RWPE2 (cell line): ENCODE results near the gene LRP11.
"Not testable (repeated sequence)": the region's sequence is repeated elsewhere in the genome, so short reads cannot be mapped to it uniquely, and the experiment has no call there.

Source experiments
- ATAC-seq: fragments of 200-7000 bp; cut with Tn5 transposase; 3 replicates; pipeline ENCODE4 v1.9.1; 2021; ENCODE audit warnings: low read depth
- DNase-seq: peaks from one replicate; pipeline ENCODE4 v3.0.0-alpha.2; 2020; ENCODE audit warnings: low spot score
- H3K27ac ChIP-seq: fragments of 450-650 bp; 2 replicates; pipeline ENCODE4 v1.5.1; 2017; ENCODE audit warnings: mild to moderate bottlenecking; ENCODE audit not compliant: poor library complexity, severe bottlenecking
- H3K27me3 ChIP-seq: fragments of 250-450 bp; sonication (Bioruptor Pico); 2 replicates; pipeline ENCODE4 v1.5.1; 2021; ENCODE audit warnings: mild to moderate bottlenecking, moderate library complexity; ENCODE audit not compliant: insufficient read depth, poor library complexity, severe bottlenecking
- H3K36me3 ChIP-seq: fragments of 250-450 bp; sonication (Bioruptor Pico); 2 replicates; pipeline ENCODE4 v1.5.1; 2020; ENCODE audit warnings: low read depth, mild to moderate bottlenecking, moderate library complexity
- H3K4me1 ChIP-seq: fragments of 250-450 bp; sonication (Bioruptor Pico); 2 replicates; pipeline ENCODE4 v1.5.1; 2021; ENCODE audit warnings: mild to moderate bottlenecking, moderate library complexity; ENCODE audit not compliant: insufficient read depth, poor library complexity, severe bottlenecking
- H3K4me3 ChIP-seq: fragments of 250-450 bp; sonication (Bioruptor Pico); 2 replicates; pipeline ENCODE4 v1.5.1; 2021; ENCODE audit warnings: mild to moderate bottlenecking, moderate library complexity; ENCODE audit not compliant: severe bottlenecking
- H3K9me3 ChIP-seq: fragments of 250-450 bp; sonication (Bioruptor Pico); 2 replicates; pipeline ENCODE4 v1.5.1; 2021; ENCODE audit warnings: mild to moderate bottlenecking, moderate library complexity; ENCODE audit not compliant: severe bottlenecking
- CTCF ChIP-seq: fragments of 450-650 bp; IDR thresholded peaks from one replicate; pipeline ENCODE4 v1.5.1; 2017; ENCODE audit warnings: mild to moderate bottlenecking, moderate library complexity; ENCODE audit not compliant: poor library complexity, severe bottlenecking

The LRP11 gene

DNA sequence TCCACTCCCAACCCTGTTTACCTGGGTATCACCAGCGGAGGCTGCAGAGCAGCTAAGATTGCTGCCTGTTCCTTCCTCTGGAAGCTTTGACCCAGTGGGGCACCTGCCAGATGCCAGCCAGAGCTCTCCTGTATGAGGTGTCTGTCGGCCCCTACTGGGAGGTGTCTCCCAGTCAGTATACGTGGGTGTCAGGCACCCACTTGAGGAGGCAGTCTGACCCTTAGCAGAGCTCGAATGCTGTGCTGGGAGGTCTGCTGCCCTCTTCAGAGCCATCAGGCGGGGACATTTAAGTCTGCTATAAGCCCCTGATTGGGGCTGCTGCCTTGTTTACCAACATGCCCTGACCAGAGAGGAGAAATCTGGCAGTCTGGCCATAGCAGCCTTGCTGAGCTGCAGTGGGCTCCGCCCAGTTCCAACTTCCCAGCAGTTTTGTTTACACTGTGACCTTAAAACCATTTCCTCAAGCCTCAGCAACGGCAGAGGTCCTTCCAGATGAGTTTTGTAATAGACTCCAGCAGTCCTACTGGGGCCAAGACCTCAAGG lies 31.0 kb upstream of the LRP11 start:
- TF ChIP-seq CTCF, result peak; percentile 24
- Histone ChIP-seq H3K4me3 (no peak overlapping the region), H3K9me3 (no peaks in the 10 kb centered on the region), H3K36me3 (no peaks in the 10 kb centered on the region), H3K27ac (peak overlapping the region; percentile 87), H3K27me3 (no peaks in the 10 kb centered on the region), H3K4me1 (peaks cover 51% of the 10 kb centered on the region)
- DNase-seq, result no peak
- peak; percentile 31; the same call in 2 of the 3 replicates for ATAC-seq

GRCh38 chr6:149891864-149892263 lies 27.7 kb upstream of the LRP11 start:
- H3K27me3 ChIP-seq, H3K9me3 ChIP-seq, H3K36me3 ChIP-seq, H3K4me3 ChIP-seq, DNase-seq, ATAC-seq: not testable (repeated sequence)
- Histone ChIP-seq H3K4me1 (peaks cover 67% of the 10 kb centered on the region), H3K27ac (peak overlapping the region; percentile 93)

GRCh38 chr6:149891259-149891658 lies 27.1 kb upstream of the LRP11 start:
- no peak for TF ChIP-seq CTCF
- ATAC-seq (no peak), DNase-seq (no peak)
- H3K27ac ChIP-seq, result peak overlapping the region; percentile 93
- H3K4me1 ChIP-seq, result peaks cover 67% of the 10 kb centered on the region
- H3K27me3 ChIP-seq, result no peaks in the 10 kb centered on the region
- no peak overlapping the region for H3K4me3 ChIP-seq
- no peaks in the 10 kb centered on the region for H3K9me3 ChIP-seq
- H3K36me3 ChIP-seq, result no peaks in the 10 kb centered on the region

GRCh38 chr6:149890629-149891045 lies 26.5 kb upstream of the LRP11 start:
- TF ChIP-seq CTCF, result no peak
- H3K4me1 ChIP-seq, result peaks cover 66% of the 10 kb centered on the region
- DNase-seq, result no peak
- no peak overlapping the region for H3K4me3 ChIP-seq
- ATAC-seq, result peak; percentile 66
- H3K9me3 ChIP-seq, result no peaks in the 10 kb centered on the region
- H3K27ac ChIP-seq, result peak overlapping the region; percentile 93
- no peaks in the 10 kb centered on the region for H3K27me3 ChIP-seq
- no peaks in the 10 kb centered on the region for H3K36me3 ChIP-seq

- H3K36me3 ChIP-seq, result no peaks in the 10 kb centered on the region
- peaks cover 60% of the 10 kb centered on the region for H3K4me1 ChIP-seq
- ATAC-seq (no peak), DNase-seq (no peak)
- no peaks in the 10 kb centered on the region for H3K9me3 ChIP-seq
- H3K27me3 ChIP-seq, result no peaks in the 10 kb centered on the region
- no peak for TF ChIP-seq CTCF
- no peak overlapping the region for H3K4me3 ChIP-seq
- peak overlapping the region; percentile 93 for H3K27ac ChIP-seq
These were observed 25.2 kb upstream of the LRP11 start for GRCh38 chr6:149889326-149889725.
